Neutrophil (primary cell): ENCODE data around the gene ACVR1.

Experiments
- H3K27ac ChIP-seq: fragments of 200-600 bp; sonication (generic); 2 replicates; pipeline ENCODE4 v1.5.1; 2016; ENCODE audit warnings: mild to moderate bottlenecking, moderate library complexity
- H3K27me3 ChIP-seq: fragments of 200-600 bp; sonication (generic); 2 replicates; pipeline ENCODE4 v1.6.0; 2016; ENCODE audit warnings: mild to moderate bottlenecking
- H3K36me3 ChIP-seq: fragments of 200-600 bp; sonication (generic); 2 replicates; pipeline ENCODE4 v1.5.1; 2017
- H3K4me1 ChIP-seq, 2 experiments: fragments of 200-600 bp in 1 of 2; sonication (generic) in 1 of 2; 1 replicate in 1 of 2; 2 replicates in 1 of 2; pipeline versions ENCODE4 v1.5.1 to v1.6.1; 2013 to 2016; ENCODE audit warnings: low read depth in 1 of 2, low read length in 1 of 2, mild to moderate bottlenecking in 1 of 2, moderate library complexity in 1 of 2; ENCODE audit not compliant: control insufficient read depth in 1 of 2, insufficient read depth in 1 of 2
- H3K4me3 ChIP-seq, 2 experiments: fragments of 200-600 bp in 1 of 2; sonication (generic) in 1 of 2; 1 replicate in 1 of 2; 2 replicates in 1 of 2; pipeline ENCODE4 v1.5.1; 2013 to 2016; ENCODE audit warnings: low read depth in 1 of 2, low read length in 1 of 2, mild to moderate bottlenecking in 1 of 2, moderate library complexity in 1 of 2
- H3K9me3 ChIP-seq: fragments of 200-600 bp; sonication (generic); 2 replicates; pipeline ENCODE4 v1.5.1; 2016
- CTCF ChIP-seq: fragments of 200-600 bp; sonication (generic); IDR thresholded peaks from 2 replicates; pipeline ENCODE4 v1.5.1; 2016; ENCODE audit warnings: antibody characterized with exemption

The ACVR1 gene

GRCh38 chr2:157751462-157752058 lies 124.6 kb downstream of the ACVR1 start:
- Histone ChIP-seq H3K9me3 (no peaks in the 10 kb centered on the region), H3K4me3 (no peak overlapping the region), H3K27ac (no peak overlapping the region)

GRCh38 chr2:157749684-157750083 lies 126.4 kb downstream of the ACVR1 start:
- H3K36me3 ChIP-seq, result no peaks in the 10 kb centered on the region

More at GRCh38 chr2:157751462-157752058, 124.6 kb downstream of the ACVR1 start:
- no peaks in the 10 kb centered on the region for H3K27me3 ChIP-seq
- no peaks in the 10 kb centered on the region for H3K36me3 ChIP-seq
- no peak for TF ChIP-seq CTCF
- no peaks in the 10 kb centered on the region for H3K4me1 ChIP-seq

GRCh38 chr2:157748371-157749142 lies 127.6 kb downstream of the ACVR1 start:
- H3K4me1 ChIP-seq, result no peaks in the 10 kb centered on the region
- H3K9me3 ChIP-seq, result no peaks in the 10 kb centered on the region
- H3K4me3 ChIP-seq, result no peak overlapping the region
- H3K27ac ChIP-seq, result no peak overlapping the region
- no peak for TF ChIP-seq CTCF
- no peaks in the 10 kb centered on the region for H3K27me3 ChIP-seq
- no peaks in the 10 kb centered on the region for H3K36me3 ChIP-seq

More at GRCh38 chr2:157749684-157750083, 126.4 kb downstream of the ACVR1 start:
- Histone ChIP-seq H3K4me3 (no peak overlapping the region), H3K4me1 (no peaks in the 10 kb centered on the region), H3K27ac (no peak overlapping the region), H3K27me3 (no peaks in the 10 kb centered on the region), H3K9me3 (no peaks in the 10 kb centered on the region)
- TF ChIP-seq CTCF, result no peak

GRCh38 chr2:157747695-157748370 lies 128.3 kb downstream of the ACVR1 start:
- no peak overlapping the region for H3K27ac ChIP-seq
- no peaks in the 10 kb centered on the region for H3K36me3 ChIP-seq
- H3K9me3 ChIP-seq, result no peaks in the 10 kb centered on the region
- TF ChIP-seq CTCF, result no peak
- H3K27me3 ChIP-seq, result no peaks in the 10 kb centered on the region
- H3K4me1 ChIP-seq, result no peaks in the 10 kb centered on the region
- no peak overlapping the region for H3K4me3 ChIP-seq

- no peak overlapping the region for H3K27ac ChIP-seq
- no peak for TF ChIP-seq CTCF
- no peaks in the 10 kb centered on the region for H3K27me3 ChIP-seq
- H3K9me3 ChIP-seq, result no peaks in the 10 kb centered on the region
- no peak overlapping the region for H3K4me3 ChIP-seq
- H3K36me3 ChIP-seq, result no peaks in the 10 kb centered on the region
- H3K4me1 ChIP-seq, result no peaks in the 10 kb centered on the region
These were observed 128.8 kb downstream of the ACVR1 start for GRCh38 chr2:157747280-157747679.
